Activated T-cell treated with anti-CD3 and anti-CD28 coated beads, Interleukin-2, amount 50 U/mL, for 48 hours (primary cell): ENCODE measurements around the gene AHSP.
"Not testable (repeated sequence)": the region's sequence is repeated elsewhere in the genome, so short reads cannot be mapped to it uniquely, and the experiment has no call there.

Source experiments
- DNase-seq, 2 experiments: peaks; one replicate each; pipeline ENCODE4 v3.0.0-alpha.2; 2020

AHSP gene

DNA sequence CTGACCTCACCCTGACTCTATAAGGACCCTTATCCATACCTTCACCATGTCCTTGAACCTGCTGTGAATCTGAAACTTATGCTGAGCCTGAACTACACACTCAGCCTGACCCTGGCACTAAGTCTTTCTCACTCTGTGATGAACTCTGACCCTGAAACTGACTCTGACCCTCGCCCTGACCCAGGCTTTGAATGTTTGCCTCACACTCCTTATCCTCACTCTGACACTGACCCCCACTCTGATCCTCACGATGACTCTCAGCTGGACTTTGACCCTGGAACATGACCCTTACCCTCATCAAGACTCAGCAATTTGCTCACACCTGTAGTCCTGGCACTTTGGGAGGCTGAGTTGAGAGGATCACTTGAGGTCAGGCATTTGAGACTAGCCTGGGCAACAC lies 4.4 kb downstream of the AHSP start:
- no peak for DNase-seq

DNA sequence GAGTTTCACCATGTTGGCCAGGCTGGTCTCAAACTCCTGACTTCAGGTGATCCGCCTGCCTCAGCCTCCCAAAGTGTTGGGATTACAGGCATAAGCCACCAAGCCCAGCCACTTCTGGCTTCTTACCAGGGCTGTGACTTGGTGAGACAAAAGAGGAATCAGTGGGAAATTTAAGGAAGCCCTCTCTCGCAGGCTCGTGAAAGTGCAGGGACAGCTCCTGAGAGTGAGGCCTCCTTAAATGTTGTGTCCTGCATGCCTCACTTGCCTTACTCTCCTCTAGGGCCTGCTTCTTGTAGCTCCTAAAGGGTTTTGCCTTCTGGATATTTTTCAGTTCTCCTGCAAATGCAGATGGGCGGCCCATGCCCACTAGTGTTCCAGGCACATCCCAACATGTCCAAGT lies 5.2 kb downstream of the AHSP start:
- DNase-seq = no peak

DNA sequence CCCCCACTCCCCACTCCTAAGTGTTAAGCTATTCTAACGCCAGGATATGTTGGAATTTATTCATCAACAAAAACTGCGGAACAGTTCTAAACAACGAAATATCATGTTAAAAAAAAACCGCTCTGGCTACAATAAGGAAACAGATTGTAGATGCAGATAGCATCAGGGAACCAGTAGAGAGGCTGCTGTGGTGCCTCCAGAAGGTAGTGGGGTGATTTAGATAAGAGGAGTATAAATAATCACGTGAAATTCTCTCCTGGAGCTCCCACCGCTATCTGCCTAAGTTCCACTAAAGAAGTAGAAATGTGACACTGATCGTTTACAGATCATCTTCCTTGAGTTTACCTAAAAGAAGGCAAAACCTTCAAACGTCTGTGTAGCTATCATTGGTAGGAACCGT lies 8.0 kb downstream of the AHSP start:
- no peak for DNase-seq

DNA sequence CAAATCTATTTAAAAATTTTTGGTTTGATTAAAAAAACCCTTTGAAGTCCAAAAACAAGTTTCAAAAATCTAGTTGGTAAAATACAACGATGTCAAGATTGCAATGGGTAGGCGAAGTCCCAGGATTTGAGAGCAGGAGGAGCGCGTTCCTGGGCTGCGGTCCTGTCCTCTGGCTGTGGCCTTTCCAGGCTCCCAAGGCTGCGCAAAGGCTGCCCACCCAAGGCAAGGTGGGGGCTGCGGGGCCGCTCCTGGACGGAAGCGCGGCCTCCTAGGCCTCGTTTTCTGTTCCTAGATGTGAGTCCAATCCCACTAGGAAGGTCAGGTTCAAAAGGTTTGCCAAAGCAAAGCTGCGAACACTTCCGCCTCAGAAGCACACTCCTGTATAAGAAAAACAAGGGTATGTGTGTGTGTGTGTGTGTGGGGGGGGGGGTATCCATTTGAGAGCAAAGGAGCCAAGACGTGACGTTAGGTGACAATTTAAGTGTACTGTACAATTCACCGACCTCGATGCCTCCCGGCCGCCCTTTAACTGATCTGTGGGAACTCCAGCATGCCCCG lies 9.2 kb downstream of the AHSP start:
- DNase-seq = no peak

DNA sequence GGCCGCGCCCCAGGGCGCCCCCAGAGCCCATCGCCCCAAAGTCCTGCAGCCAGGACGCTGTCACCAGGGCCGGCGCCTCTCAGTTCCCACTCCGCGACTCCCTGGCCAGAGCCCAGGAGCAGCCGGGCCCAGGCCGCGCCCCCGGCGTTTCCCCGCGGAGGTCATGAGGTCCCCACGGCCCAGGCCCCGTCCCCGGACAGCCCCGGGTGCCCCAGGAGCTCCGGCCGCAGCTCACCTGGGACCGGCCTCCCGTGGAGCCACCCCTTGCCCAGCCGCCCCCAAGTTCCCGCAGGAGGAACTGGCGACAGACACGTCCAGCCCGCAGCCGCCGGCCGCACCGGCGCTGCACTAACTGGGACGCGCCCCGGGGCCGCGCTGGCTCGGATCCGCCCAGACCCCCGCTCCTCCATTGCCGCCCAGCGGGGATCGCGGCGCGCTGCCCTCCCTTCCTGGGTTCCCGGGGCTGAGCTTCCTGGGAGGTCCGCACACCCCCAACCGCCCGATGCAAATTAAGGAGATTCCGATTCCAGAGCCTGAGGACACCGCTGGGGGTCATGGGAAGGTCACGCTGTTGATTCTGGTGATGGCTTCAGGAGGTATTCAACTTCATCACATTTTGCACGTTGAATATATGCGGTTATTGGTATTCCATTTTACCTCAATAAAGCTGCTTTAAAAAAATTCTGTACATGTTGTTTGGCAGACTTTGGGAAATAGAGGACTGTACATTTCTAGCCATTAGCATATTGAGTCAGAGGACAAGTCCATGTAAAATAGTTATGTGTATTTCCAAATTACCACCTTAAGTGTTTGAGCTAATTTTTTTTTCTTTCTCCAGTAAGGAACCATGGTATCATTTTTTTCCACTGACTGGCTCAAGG lies 9.9 kb downstream of the AHSP start:
- no peak for DNase-seq

DNA sequence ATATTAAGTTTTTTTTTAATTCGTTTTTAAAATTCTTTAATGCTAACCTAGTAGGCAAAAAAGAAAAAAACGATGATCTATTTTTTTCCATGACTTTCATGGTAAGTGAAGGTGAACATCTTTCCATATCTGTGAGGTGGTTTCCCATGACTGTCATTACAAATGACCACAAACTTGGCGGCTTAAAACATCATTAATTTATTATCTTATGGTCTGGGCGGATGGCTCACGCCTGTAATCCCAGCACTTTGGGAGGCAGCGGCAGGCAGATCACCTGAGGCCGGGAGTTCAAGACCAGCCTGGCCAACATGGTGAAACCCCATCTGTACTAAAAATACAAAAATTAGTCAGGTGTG lies 10.5 kb downstream of the AHSP start:
- not testable (repeated sequence) for DNase-seq

DNA sequence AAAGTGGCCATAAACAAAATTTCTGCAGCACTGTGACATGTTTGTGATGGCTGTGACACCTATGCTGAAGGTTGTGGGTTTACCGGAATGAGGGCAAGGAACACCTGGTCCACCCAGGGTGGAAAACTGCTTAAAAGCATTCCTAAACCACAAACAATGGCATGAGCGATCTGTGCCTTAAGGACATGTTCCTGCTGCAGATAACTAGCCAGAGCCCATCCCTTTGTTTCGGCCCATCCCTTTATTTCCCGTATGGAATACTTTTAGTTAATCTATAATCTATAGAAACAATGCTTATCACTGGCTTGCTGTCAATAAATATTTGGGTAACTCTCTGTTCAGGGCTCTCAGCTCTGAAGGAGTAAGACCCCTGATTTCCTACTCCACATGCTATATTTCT lies 12.1 kb downstream of the AHSP start:
- DNase-seq = not testable (repeated sequence)

DNA sequence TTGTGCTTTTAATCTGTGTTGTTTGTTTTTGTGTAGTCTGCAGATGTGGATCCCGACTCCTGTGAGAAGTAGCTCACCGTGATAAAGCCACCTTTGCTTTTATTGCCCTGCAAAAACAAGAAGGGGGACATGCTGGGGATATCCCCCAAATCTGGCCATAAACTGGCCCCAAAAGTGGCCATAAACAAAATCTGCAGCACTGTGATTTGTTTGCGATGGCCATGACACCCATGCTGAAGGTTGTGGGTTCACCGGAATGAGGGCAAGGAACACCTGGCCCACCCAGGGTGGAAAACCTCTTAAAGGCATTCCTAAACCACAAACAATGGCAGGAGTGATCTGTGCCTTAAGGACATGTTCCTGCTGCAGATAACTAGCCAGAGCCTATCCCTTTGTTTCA lies 15.1 kb downstream of the AHSP start:
- no peak for DNase-seq

DNA sequence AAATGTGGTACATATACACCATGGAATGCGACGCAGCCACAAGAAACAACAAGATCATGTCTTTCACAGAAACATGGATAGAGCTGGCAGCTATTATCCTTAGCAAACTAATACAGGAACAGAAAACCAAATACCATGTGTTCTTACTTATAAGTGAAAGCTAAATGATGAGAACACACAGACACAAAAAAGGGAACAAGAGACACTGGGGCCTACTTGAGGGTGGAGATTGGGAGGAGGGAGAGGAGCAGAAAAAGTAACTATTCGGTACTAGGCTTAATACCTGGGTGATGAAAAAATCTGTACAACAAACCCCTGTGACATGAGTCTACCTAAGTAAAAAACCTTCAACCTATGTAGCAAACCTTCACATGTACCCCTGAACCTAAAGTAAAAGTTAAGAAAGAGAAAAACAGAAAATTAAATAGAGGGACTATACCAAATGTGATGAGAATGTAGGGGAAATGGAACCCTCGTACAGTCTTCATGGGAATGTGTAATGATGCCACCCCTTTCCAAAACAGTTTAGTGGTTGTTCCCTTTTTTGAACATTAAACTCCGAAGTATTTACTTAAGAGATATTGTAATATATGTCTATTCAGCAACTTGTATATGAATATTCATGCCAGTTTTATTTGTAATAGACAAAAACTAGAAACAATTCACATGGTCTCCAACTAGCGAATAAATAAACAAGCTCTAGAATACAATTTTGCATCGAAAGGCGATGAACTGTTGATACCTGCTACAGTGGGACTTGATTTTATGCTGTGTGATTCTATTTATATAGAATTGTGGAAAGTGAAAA lies 33.9 kb downstream of the AHSP start:
- DNase-seq = no peak

DNA sequence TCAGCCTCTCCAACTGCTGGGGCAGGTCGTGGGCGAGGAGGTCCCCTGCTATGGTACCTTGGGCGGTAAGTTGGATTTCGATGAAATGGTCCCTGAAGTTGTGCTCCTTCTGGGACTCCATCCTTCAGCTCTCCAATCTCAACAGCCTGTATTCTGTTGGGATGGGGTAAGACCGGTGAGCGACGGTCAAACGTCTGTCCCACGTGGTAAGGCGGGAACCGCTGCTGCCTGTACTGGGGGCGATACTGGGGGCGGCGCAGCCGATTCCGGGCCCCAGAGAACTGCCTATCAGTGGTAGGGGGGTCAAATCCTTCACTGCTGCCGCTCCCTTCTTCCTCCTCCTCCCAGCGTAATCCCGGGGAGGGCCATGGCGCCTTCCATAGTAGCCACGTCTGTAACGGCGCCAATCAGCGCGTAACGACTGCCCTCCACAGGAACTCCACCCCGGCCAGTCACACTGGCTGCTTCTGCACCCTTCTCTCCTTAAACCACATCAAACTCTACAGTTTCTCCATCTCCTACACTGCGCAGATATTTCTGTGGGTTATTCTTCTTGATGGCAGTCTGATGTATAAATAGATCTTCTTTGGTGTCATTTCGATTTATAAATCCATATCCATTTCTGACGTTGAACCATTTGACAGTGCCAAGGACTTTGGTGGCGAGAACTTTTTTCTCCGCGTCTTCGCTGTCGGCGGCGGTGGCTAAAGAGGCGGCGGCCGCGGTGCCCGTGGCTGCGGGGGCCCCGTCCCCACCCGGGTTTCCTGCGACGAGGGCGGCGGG lies 41.1 kb downstream of the AHSP start:
- DNase-seq = peak in 1 of 2 experiments; percentile 26

DNA sequence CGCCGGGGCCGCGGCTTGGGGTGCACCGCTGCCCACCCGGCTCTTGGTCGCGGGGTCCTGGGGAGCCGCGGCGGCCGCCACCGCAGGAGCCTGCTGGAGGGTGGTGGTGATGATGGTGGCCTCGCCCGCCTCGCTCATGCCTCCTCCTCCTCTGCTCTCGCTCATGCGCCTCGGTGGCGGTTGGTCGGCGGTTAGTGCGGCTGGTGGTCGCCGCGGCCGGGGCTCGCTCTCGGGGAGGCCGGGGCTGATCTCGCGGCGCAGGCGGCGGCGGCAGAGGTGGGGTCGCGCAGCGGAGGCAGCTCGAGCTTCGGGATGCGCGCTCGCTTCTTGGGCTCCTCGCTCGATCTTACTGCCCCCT lies 41.6 kb downstream of the AHSP start:
- peak in 1 of 2 experiments; percentile 19 for DNase-seq

DNA sequence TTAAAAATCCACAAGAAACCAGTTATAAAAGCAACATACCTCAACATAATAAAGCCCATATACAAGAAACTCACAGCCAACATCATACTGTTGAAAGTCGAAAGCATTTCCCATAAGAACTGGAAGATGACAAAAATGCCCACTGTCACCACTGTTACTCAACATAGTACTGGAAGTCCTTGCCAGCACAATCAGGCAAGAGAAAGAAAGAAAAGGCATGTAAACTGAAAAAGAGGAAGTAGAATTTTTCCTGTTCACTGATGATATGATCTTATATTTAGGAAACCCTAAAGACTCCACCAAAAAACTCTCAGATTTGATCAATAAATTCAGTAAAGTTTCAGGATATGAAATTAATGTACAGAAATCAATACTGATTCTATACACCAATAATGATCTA lies 45.1 kb downstream of the AHSP start:
- no peak for DNase-seq

DNA sequence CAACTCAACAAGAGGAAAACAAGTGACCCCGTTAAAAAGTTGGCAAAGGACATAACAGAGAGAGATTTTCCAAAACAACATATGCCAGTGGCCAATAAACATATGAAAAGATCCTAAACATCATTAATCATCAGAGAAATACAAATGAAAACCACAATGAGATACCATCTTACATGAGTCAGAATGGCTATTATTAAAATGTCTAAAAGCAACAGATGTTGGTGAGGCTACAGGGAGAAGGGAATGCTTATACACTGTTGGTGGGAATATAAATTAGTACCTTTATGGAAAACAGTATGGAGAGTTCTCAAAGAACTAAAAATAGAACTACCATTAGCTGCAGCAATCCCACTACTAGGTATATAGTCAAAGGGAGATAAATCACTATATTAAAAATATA lies 46.5 kb downstream of the AHSP start:
- not testable (repeated sequence) for DNase-seq

DNA sequence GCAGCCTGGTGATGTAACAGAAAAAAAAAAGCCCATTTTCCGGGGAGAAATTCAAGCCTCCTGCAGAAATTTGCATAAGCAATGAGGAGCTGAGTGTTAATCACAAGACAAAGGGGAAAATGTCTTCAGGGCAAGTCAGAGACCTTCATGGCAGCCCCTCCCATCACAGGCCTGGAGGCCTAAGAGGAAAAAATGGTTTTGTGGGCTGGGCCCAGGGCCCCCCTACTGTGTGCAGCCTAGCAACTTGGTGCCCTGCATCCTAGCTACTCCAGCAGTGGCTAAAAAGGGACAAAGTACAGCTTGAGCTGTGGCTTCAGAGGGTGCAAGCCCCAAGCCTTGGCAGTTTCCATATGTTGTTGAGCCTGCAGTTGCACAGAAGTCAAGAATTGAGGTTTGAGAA lies 49.7 kb downstream of the AHSP start:
- DNase-seq = no peak
